Ovary (tissue), 9 donors: Measurements from ENCODE around the gene ACTR1A. TPM values are rescaled to one million over a fixed set of nuclear protein-coding genes. Genes with fewer than 3 reads are reported as not detected.
"Not testable (repeated sequence)": the region's sequence is repeated elsewhere in the genome, so short reads cannot be mapped to it uniquely, and the experiment has no call there.

Experiments used
- DNase-seq, 5 donors: peaks; one replicate each; pipeline ENCODE4 v3.0.0-alpha.2; 2019 to 2020
- H3K27ac ChIP-seq, 2 donors: fragments of 200-600 bp; one replicate each; pipeline versions ENCODE4 v1.5.1 to v1.8.0; 2019 to 2022
- H3K27me3 ChIP-seq: fragments of 200-600 bp; one replicate; pipeline ENCODE4 v1.8.0; 2022
- H3K36me3 ChIP-seq: fragments of 200-600 bp; sonication (generic); one replicate; pipeline ENCODE4 v1.5.1; 2019
- H3K4me1 ChIP-seq: one replicate; pipeline ENCODE4 v1.8.1; 2013; ENCODE audit warnings: mild to moderate bottlenecking, moderate library complexity; ENCODE audit not compliant: insufficient read depth
- H3K4me3 ChIP-seq: fragments of 200-600 bp; sonication (generic); one replicate; pipeline ENCODE4 v1.5.1; 2017
- H3K9me3 ChIP-seq, 2 donors: fragments of 200-600 bp in 1 of 2; sonication (generic) in 1 of 2; one replicate each; pipeline versions ENCODE4 v1.5.1 to v1.8.1; 2013 to 2019; ENCODE audit warnings: mild to moderate bottlenecking in 1 of 2, moderate library complexity in 1 of 2
- CTCF ChIP-seq, 3 donors: fragments of 450-650 bp in 2 of 3; fragments of 200-600 bp in 1 of 3; IDR thresholded peaks; one replicate each; pipeline versions ENCODE4 v1.5.1 to v1.8.0; 2016 to 2022; ENCODE audit warnings: antibody characterized with exemption in 3 of 3, mild to moderate bottlenecking in 1 of 3
- EP300 ChIP-seq: sonication (generic); formaldehyde crosslinking; IDR thresholded peaks from one replicate; pipeline ENCODE4 v1.6.1; 2017; ENCODE audit warnings: antibody characterized with exemption
- POLR2A ChIP-seq: fragments of 450-650 bp; IDR thresholded peaks from one replicate; pipeline ENCODE4 v1.6.1; 2017; ENCODE audit warnings: antibody characterized with exemption, mild to moderate bottlenecking, moderate library complexity
- WGBS, 3 donors: extraction: QIAGEN DNeasy Blood & Tissue Kit in 1 of 3; methylation state at CpG; one replicate each; pipeline versions ENCODE4 v1.1.5 to v1.1.7; 2013 to 2017; 5-methylcytosine and 5-hydroxymethylcytosine counted together
- intact Hi-C, 4 donors: fragments of 100-400 bp; cut with DNase I; formaldehyde crosslinking; loops; one replicate each; pipeline versions ENCODE4 v1.11.0 to v1.15.1; 2022 to 2023
- polyA plus RNA-seq, 2 donors: library from polyadenylated mRNA; stranded (reverse); fragments of 200-250 nt in 1 of 2; fragments of 350-450 nt in 1 of 2; fragmentation: Illumina TruSeq in 1 of 2; extraction: RNeasy Lipid Tissue Mini Kit (QIAGEN cat#74804) in 1 of 2; gene quantifications; one replicate each; pipeline ENCODE4 v1.2.3, GENCODE V29; 2013 to 2014
- total RNA-seq, 7 donors: library from RNA; depleted of rRNA in 2 of 7; stranded (reverse); fragments of >200 nt in 2 of 7; fragmentation: NEBNext Ultra II Directional in 3 of 7; extraction: Animal tissue kit (Norgen Biotek cat#: 25700) in 3 of 7; gene quantifications; one replicate each; pipeline versions ENCODE4 v1.1.0 to v1.2.4, GENCODE V29; 2016 to 2023
- donor health status: DM: no; HTN: no; CAD: no; lungs with moderate emphysema.
- donor health status: DM: no; HTN: no; CAD: no.
- donor health status: Bipolar disorder and iron deficiency.
- donor health status: DM: yes; HTN: yes; CAD: no.
- donor health status: DM: no; HTN: no; CAD: no.
- donor health status: DM: yes; HTN: yes; CAD: no.

ACTR1A gene
- total and polyA plus RNA-seq, 9 donors = 38.0 to 83.6 (median 60.1) TPM

GRCh38 chr10:102503264-102504178, 1.0 kb upstream of the ACTR1A start, which contains the start of gene SUFU:
SUFU (plus strand) TSS chr10:102503972; CDS start chr10:102504153, 181 bp downstream.
- WGBS, 3 donors = 0 to 1% (median 1%) methylated on average over 17 to 44 of the region's 44 CpGs
- Histone ChIP-seq H3K27me3 (no peaks in the 10 kb centered on the region), H3K36me3 (no peaks in the 10 kb centered on the region), H3K4me3 (peak within 1 kb of the TSS; percentile 97), H3K9me3 (no peaks in the 10 kb centered on the region), H3K4me1 (peaks cover 5% of the 10 kb centered on the region), H3K27ac (peak within 1 kb of the TSS; percentile 8 to 68)
- intact Hi-C loops = loop anchor here in 2 of 4 donors (10.0 kb wide), 2 partner anchors 81 to 211 kb away; partner anchors contain the start of genes ARL3 (in 1 of the 2) and SFXN2 (in 1 of the 2)
- peak; percentile 98 to 99 (median 98) for DNase-seq
- TF ChIP-seq CTCF (IDR thresholded peaks at IDR 0.05) (peak; percentile 82 to 97 (median 95)), POLR2A (no peak)

DNA sequence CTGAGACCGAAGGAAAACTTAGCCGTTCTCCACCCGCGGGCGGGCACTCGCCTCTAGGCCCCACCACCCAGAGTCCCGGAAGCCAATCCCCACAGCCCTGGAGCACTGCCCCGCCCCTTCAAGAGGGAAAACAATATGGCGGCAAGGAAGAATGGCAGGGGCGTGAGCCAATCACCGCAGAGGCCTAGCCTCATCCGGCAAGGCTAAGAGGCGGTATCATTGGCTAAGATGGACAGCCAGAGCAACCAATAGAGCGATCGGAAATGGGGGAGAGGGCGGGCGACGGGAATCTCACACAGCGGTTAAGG, 529 bp downstream of the ACTR1A start:
- Histone ChIP-seq H3K27ac (peak overlapping the region; percentile 63 to 70), H3K9me3 (no peaks in the 10 kb centered on the region), H3K4me3 (peak overlapping the region; percentile 97), H3K4me1 (peaks cover 5% of the 10 kb centered on the region), H3K36me3 (no peaks in the 10 kb centered on the region), H3K27me3 (no peaks in the 10 kb centered on the region)
- WGBS, 3 donors = 0 to 1% (median 0%) methylated on average over 19 of the region's 19 CpGs
- intact Hi-C loops = loop anchor here in 2 of 4 donors (10.0 kb wide), 2 partner anchors 83 to 213 kb away; partner anchors contain the start of genes ARL3 (in 1 of the 2) and SFXN2 (in 1 of the 2)
- DNase-seq = peak; percentile 99 to 100 (median 99)
- no peak for TF ChIP-seq CTCF (IDR thresholded peaks at IDR 0.05)
- no peak for TF ChIP-seq EP300
- no peak for TF ChIP-seq POLR2A

DNA sequence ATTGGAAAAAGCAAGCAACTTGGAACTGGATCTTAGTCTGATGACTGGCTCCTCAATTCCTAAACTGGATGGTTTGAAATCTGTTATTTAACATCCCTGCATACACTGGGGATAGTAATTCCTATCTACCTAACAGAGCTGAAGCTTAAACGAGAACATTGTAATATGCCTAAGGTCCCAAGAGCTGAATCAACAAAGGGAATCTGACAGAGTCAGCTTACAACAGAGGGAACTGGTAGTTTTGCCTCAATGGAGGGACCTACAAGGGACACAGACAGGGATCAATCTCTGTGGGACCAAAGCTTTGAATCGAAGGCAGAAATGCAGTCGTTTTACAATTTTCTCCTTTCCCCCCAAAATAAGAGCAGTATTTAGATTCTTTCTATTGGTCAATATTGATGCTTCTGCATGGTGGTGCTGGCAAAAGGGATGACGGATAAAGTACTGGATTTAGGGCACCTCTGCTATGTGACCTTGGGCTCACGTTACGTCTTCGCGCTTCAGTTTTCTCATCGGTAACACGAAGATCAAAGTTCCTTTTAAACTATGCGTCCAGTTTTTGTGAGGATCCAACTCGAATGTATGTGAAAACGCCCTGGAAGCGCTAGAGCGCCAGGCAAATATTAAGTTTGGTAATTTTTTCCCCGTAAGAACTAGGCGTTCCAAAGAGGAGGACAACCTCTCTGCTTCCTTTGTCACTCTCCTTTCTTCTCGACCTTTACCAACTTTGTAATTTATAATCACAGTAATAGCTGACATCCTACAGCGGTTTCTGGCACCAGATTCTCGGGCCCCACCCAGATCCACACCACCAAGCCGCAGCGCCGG, 1.1 kb downstream of the ACTR1A start:
- Histone ChIP-seq H3K4me3 (peak overlapping the region; percentile 97), H3K4me1 (peaks cover 5% of the 10 kb centered on the region), H3K9me3 (no peaks in the 10 kb centered on the region), H3K36me3 (no peaks in the 10 kb centered on the region), H3K27me3 (no peaks in the 10 kb centered on the region), H3K27ac (peak overlapping the region in 1 of 2 donors; percentile 20)
- intact Hi-C loops = loop anchor here in 2 of 4 donors (10.0 kb wide), 2 partner anchors 83 to 213 kb away; partner anchors contain the start of genes ARL3 (in 1 of the 2) and SFXN2 (in 1 of the 2)
- TF ChIP-seq POLR2A (no peak), EP300 (no peak), CTCF (IDR thresholded peaks at IDR 0.05) (no peak)
- WGBS, 3 donors = 1 to 3% (median 1%) methylated on average over 23 of the region's 23 CpGs
- DNase-seq = no peak

DNA sequence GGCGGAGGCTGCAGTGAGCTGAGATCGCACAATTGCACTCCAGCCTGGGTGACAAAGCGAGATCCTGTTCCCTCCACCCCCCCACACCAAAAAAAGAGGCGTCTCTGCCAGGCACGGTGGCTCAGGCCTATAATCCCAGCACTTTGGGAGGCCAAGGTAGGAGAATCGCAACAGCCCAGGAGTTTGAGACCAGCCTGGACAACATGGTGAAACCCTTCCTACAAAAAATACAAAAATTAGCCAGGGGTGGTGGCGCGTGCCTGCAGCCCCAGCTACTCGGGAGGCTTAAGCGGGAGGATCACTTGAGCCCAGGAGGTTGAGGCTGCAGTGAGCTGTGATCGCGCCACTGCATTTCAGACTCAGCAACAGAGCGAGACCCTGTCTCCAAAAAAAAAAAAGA, 1.8 kb downstream of the ACTR1A start:
- H3K9me3 ChIP-seq, H3K4me3 ChIP-seq, H3K36me3 ChIP-seq, H3K27ac ChIP-seq, H3K27me3 ChIP-seq, H3K4me1 ChIP-seq: not testable (repeated sequence)
- 91 to 96% (median 94%) methylated on average over 13 of the region's 13 CpGs for WGBS, 3 donors
- DNase-seq = peak in 1 of 5 donors; percentile 37
- intact Hi-C loops = loop anchor here in 2 of 4 donors (10.0 kb wide), 2 partner anchors 84 to 214 kb away; partner anchors contain the start of genes ARL3 (in 1 of the 2) and SFXN2 (in 1 of the 2)
